ENCODE measurements around the gene DNAH8.

The DNAH8 gene

DNA sequence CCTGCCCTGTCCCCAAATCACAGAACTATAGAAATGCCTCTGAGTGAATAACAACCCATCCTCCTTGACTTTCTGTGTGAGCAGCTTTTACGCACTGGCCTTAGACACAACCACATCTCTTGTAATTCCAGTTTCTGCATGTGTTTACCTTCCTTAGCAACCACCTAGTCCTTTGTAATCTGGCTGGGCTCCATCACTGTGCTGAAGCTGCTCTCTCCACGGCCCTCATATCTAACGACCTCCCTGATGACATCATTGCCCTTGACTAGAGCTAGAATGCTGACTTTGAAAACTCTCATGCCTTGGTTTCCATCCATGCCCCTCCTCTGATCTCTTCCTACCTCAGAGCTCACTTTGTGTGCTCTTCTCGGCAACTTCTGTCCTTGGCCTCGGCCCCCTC is 303.0 kb downstream of the DNAH8 start:
- no peak for DNase-seq (ENCODE audit: low read depth)

DNA sequence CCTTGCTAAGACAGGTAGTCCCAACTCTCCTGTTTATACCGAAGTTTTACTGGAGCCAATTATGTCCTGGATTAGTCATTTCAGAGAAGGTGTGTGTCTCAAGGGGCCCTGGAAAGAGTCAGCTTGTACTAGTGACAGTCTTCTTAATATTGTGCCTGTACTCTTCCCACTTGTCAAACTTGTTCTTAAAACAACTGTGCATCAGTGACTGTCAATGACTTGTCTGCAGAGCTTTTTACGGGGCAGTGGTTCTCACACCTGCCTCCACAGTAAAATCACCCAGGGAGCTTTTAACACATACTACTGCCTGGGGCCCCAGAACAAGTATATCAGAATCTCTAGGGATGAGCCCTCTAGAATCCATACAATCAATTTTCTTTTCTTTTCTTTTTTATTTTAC is 305.0 kb downstream of the DNAH8 start:
- DNase-seq (ENCODE audit: low read depth) = no peak

DNA sequence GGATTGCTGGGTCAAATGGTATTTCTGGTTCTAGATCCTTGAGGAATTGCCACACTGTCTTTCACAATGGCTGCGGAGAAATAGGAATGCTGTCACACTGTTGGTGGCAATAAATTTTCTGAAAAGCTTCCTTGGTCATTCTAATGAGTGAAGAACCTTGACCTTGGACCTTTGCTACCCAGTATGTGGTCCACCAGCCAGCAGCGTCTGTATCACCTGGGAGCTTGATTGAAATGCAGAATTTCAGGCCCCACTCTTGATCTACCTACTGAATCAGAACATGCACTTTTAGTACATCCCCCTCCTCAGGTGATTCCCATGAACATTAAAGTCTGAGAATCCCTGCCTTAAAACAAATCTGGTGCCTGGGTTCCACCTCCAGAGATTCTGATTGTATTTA is 305.9 kb downstream of the DNAH8 start:
- no peak for DNase-seq (ENCODE audit: low read depth)

DNA sequence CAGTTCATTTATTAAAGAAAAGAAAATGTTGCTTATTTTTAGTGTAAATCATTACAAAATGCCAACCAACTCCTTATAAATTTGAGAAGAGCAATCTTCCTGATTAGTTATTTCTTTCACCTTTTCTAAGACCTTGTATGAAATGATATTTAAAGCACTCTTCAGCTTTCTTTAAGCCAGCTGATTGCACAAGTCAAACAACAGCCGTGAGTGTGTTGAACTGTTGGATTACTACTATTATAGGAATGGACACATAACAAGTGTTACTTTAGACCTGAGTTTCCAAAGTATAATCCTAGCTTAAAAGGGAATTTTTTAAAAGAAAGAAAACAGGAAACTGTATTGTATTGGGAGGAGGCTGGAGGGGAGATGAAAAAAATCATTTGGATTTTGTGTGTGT is 306.7 kb downstream of the DNAH8 start:
- DNase-seq (ENCODE audit: low read depth) = no peak

DNA sequence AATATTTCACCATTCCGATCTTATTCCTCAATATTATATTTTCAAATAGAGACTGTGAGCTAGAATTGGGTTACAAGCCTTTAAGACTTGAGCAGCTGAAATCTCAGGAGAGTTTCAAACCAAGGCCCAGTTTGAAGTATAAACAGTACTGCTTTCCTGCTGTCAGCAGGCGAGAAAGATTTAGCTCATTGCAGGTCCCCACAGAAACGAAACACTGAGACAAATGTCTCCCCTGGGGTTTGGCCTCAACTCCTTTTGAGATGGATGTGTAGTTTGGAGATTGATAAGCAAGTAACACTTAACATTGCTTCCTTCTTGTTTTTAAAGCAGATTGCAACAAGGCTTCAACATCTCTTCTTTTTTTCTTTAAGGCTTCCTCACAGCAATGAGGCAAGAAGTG is 311.1 kb downstream of the DNAH8 start:
- no peak for DNase-seq (ENCODE audit: low read depth)

DNA sequence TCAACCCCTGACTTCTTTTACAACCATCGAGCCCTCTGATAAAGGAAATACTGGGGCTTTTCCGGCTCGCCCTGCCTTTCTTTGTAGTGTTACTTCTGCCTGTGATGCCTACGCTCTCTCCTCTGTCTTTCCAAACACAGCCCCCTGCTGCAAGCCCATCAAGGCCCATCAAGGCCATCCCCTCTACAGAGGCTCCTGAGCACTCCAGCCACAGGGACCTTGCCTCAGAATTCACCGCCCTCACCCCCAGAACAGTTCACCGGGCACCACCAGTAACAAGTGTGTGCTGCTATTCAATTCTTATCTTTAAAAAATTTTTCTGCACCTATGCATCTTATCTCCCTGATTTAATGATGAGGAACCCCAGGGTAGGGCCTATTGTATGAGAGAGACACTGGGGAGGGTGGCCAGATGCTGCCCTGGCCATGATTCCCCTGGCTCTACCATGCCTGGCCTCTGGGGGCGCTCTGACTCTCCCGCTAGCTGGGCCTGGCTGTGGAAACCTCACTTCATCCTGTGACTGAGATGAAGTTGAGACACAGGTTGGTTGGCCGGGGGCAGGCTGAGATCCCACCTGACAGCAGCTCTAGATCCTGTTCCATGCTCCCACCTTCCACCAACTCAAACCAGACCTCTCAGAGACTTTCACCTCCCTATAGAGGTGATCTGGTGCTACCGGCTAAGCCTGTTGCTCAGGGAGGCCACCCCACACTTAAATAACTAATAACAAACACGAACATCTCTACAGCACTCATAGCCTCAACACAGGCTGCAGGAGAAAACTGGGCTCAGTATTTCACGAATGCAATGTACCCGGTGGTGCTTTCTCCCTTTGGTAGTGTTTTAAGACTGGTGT is 314.3 kb downstream of the DNAH8 start:
- DNase-seq (ENCODE audit: low read depth) = peak; percentile 11

DNA sequence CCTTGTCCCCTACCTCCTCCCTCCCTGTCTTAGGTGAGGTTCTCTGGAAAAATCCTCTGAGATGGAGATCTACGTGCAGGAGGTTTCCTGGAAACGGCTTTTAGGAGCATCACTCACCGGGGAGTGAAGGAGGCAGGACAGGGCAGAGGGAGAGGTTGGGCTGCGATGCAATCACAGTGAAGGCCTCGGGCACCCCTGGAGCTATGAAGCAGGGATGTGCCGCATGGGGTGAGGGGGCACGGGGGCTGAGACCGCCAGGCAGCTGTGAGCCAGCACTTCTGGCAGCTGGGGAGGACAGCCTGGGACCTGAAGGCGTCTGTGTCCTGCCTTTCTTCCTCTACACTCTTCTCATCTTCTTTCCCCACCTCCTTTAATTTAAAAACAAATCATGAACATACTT is 320.6 kb downstream of the DNAH8 start:
- DNase-seq (ENCODE audit: low read depth) = no peak

DNA sequence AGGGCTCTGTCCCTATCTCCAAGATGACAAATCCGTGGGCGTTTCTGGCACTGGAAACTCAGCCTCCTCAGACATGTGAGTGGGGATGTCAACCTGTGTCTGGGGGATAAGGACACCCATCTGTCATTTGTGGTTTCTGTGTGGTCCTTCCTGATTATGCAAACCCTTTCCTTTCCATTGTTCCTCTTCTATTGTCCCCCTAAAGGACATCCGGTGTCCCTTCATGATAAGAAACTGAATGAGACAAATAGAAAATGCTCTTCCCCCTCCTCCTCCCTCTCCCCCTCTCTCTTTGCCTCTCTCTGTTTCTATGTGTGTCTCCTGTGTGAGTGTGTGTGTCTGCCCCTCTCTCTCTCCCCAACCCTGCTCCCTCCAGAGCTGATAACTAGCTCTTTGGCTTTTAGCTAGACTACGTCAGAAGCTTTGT is 322.0 kb downstream of the DNAH8 start:
- DNase-seq (ENCODE audit: low read depth) = no peak

DNA sequence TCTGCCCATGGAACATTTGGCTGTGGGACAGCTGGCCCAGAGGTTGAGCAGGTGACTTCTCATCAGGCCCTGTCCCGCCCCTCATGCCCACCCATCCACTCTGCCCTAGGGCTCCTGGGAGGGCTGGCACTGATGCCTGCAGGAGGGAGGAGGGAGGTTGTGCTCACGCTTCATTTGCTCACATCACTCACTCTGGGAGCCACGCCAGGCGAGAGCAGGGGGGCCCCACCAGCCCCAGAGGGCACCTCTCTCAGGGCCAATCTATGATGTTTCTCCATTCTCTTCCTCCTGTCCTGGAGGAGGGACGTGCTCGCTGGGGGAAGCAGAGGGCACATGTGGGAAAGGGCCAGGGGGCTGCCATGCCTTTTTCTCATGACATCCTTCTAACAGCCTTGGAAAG is 322.6 kb downstream of the DNAH8 start:
- no peak for DNase-seq (ENCODE audit: low read depth)

DNA sequence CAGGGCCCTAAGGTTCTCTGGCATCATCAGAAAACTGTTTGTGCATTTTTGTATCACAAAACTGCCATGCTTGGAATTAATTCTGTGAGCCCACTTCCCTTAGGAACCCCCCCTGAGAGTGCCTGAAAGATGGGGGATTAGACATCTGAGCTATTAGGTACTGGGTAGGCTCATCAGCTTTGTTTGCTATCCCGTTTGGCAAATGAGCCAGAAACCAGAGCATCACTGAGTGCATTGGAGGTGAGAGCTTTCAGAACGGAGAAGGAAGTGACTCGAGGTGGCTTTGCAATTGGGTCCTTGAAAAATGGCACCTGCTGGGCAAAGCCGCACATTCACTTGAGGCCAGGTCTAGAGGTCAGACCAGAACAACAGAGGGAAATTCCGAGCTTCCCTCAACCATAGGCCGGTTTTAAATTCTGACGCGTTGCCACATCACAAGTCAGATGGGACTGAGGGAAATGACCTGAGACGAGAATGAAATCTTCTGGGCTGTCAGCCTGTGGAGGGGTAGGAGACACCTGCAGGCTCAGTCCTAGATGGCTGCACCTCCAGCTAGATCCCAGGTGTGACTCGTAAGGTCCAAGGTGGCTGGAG is 325.1 kb downstream of the DNAH8 start:
- DNase-seq (ENCODE audit: low read depth) = no peak

DNA sequence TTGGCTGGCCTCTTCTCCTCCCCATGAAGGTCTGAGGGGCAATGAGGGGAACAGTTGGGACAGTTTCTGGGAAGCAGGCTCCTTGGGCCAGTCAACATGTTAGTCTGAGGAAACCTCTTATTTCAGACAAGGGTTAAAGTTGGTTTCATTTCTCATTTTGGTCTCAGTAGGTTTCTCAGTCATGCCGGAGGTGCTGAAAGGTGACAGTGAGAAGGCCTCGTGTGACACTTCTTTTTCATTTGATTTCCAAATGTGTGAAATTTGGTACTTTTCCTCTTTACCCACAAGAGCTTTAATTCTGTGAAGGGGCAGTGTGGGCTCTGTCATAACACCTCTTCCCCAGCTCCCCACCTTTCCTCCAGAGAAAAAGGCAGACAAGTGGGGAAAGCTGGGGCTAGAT is 326.0 kb downstream of the DNAH8 start:
- DNase-seq (ENCODE audit: low read depth) = no peak

DNA sequence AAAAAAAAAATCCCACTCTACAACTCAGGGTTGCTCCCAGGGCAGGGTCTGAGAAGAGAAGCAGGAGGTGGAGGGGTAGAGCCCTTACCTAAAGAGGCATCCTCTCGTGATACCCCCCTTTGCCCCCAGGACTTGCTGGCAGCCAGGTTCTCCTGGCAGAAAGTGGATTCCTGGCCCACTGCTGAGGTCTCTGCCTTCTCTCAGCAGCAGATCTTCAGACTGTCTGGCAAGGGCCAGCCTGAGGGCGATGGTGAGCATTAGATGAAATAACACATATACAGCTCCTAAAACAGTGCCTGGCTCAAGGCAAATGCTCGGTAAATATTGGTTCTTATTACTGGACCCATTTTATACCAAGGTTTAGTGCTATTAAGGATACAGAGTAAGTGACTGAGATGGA is 328.7 kb downstream of the DNAH8 start:
- no peak for DNase-seq (ENCODE audit: low read depth)

DNA sequence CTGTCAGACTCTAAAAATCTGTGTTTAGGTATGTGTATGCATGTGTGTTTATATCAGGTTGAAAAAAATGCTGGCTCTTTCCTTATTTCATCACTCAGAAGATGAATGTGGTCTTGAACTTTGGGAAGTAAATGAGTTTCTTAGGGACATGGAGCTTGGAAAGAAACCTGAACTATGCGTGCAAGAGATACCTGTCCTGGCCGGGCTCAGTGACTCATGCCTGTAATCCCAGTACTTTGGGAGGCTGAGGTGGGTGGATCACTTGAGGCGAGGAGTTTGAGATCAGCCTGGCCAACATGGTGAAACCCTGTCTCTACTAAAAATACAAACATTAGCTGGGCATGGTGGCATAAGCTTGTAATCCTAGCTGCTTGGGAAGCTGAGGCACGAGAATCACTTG is 329.1 kb downstream of the DNAH8 start:
- DNase-seq (ENCODE audit: low read depth) = no peak

DNA sequence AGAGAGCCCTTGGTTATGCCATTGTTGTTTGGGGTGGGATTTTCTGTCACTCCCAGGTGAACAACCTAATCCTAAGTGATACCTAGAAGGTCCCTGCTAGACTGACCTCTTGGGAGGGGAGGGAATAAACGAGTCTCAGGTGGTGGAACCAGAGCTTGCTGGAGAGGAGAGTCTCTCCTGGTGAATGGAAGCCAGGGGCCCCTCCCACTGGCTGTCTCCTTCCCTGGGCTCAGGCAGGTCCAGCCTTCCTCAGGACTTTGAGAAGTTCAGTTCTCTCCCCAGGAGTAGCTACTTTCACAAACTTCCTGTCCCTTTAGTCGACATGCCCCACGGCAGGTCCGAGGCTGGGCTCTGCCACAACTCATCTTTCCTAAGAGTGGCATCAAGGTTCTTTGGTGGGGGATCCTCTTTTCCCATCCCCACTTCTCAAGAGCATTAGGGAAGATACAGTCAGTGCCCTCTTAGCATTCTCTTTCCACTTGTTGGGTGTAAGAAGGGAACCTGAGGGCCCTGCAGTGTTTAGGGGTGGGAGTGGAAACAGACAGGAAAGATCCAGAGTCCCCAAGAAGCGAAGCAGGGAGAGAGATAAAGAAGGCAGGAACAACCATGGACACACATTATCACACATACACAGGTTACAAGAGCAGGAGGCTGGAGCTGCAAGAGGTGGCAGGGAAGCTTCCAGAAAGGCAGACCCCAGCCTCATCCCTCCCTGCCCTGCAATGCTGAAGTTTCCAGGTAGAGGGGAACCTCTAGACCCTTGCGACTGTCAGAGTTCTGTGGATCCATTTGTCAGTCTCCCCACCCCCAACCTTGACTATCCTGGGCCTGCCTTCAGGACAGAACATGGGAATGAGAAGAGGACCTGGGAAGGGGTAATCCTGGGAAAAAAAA is 332.6 kb downstream of the DNAH8 start:
- no peak for DNase-seq (ENCODE audit: low read depth)

DNA sequence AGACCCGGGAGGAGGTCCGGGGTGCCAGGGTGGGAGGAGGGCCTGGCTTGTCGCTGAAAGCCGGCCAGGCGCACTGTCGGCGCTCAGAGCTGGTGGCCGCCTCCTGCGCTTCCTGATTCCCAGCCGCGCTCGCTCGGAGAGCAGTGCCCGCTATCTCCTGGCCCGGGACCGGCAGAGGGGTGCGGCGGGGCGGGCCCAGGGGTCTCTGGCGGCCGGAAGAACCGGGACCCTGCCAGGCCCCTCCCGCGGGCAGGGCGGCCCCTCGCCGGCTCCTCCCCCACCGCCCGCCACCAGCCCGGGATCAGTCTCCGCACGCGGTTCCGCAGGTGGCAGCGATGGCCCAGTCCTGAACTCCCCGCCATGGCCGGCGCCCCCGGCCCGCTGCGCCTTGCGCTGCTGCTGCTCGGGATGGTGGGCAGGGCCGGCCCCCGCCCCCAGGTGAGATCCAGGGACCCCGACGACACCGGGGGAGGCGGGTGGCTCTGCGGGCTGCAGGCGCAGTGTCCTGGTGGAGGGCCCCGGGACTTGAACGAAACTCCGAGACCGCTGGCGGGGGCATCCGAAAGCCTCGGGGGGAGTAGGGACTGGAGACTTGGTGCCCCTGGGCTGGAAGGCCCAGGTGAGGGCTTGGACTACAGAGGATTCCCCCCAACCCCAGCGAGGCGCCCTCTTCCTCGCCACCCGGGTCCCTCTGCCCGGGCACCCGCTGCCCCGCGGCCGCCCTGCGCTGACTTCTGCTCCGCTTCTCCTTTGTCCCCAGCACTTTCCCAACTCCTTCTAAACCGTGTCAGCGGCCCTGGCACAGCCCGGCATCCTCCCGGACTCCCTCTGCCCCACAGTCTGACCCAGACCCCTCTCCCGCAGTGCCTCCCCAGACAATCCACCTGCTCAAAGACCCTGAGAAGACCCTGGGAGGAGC is 333.6 kb downstream of the DNAH8 start, which contains the start of gene GLP1R:
Gene GLP1R, plus strand, starts transcription at position 301 of the 919 bp plus-strand sequence. Its CDS starts 60 bp downstream, at position 361.
- DNase-seq (ENCODE audit: low read depth) = no peak

DNA sequence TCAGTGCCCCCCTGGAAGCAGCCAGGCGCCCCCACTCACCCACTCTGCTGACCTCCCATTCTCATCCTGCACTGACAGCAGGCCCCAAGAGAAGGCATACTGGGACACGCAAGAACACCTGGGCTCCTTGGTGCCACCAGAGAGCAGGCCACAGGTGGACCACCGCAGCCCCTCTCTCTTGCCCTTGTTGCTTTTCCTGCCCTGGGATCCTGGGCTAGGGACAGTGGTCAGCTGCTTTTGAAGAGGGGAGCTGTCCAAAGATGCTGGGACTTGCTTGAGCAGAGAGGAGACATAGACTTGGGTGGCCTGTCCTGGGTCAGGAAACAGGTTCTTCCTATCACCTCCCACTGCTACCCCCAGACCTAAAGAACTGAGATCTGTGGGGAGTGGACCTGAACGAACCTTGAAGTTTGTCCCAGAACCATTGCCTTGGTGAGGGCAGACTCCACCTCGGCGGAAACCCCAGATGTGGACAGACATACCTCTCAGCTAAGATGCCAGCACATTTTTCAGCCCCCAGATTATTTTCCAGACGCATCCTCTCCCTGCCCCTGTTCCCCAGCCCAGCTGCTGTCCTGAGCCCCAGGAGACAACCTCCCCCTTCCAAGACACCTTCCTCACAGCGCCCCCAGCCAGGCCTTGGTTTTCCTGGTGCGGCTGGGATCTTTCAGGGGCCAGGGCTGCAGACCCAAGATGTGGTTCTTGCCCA is 334.6 kb downstream of the DNAH8 start:
- DNase-seq (ENCODE audit: low read depth) = no peak

DNA sequence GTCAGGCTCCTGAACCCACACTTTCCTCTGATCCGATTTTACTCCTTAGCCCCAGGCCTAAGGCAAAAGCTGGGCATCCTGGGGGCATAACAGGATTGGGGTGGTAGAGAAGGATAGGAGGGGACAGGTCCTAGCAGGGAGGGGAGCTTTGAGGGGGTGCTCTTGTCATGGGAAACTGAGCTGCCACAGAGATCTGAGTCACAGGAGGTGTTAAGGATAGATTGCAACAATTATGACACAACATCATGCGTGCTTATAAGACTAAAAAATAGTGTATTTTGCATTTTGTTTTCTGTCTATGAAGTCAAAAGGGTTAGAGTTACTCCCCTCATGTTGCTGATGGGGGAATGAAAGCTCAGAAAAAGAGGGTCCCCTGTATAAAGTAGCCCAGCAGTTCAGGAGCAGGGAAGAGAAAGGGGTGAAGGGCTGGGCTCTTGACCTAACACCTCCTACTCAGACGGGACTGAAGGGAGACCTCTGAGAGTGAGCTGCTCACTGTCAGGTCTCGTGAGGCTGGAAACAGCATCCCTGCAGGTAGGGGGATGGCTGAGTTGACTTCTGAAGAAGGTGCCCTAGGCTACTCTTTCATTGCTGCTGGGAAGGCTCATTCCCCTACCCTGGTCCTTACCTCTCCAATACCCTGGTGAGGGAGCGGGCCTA is 335.5 kb downstream of the DNAH8 start:
- DNase-seq (ENCODE audit: low read depth) = no peak

DNA sequence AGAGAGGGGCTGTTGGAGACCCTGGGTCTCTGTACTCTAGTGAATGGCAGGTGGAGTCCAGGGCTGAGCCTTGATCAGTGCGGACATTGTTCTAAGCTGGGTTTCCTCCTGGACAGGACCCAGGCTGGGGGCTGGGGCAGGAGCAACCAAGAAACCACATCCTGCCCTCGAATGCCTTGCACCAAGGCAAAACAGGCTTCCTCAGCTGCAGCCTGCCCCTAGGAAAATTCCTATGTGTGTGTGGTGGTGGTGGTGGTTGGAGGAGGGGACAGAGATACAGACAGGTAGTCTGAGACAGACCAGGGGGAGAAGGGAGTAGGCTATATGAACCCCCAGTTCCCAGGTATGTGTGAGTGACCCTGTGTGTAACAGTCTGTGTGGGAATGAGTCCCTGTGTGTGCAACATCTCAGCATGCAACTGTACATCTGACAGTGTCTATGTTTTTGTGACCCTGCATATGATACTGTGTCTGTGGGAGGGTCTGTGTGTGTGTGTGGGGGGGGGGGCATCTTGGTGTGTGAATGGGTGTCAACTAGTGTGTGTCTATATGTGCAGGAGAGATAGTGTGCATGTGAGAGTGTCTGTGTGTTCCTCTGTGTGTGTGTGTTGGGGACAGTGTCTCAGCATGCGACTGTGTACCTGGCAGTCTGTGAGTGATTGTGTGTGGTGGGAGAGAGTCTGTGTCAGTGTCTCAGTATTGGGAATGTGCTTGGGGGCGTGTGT is 336.4 kb downstream of the DNAH8 start:
- no peak for DNase-seq (ENCODE audit: low read depth)

DNA sequence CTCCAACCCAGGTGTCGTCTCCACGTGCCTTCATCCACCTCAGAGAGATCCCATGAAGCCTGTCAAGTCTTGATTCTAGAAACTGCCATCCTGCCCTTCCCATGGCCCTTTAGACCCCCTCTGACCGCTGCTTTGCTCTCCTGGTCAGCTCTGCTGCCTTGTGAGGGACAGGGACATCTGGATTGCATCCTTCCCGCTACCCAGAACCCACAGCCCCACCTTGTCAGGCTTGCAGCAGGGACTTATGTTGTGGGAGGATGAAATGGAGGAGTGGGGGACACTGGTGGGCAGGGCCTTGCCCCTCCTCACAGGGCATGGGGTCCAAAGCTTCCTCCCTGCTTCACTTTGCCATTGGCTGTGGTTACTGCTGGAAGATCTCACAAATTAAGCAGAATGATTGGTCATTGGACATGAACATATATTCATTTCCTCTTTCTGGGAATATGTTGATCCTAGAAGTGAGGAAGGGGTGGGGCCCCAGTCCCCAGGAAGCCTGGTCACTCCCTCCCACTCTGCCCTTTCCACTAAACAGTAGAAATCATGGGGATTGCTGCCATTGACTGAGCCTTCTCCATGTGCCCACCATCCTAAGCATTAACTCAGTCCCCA is 338.0 kb downstream of the DNAH8 start:
- DNase-seq (ENCODE audit: low read depth) = no peak

Data from activated gamma-delta T cell treated with anti-CD3 and anti-CD28 coated beads, Interleukin-2, amount 50 U/mL, for 16 hours (primary cell).